NCI-H82 (cell line): ENCODE results near the gene KIF26B.
A peak's percentile ranks its signal among the peaks of the same experiment; 100 is the strongest.

Experiments
- DNase-seq: peaks from one replicate; lab custom pipeline; 2025; lab: John Stamatoyannopoulos, UW

KIF26B gene

DNA sequence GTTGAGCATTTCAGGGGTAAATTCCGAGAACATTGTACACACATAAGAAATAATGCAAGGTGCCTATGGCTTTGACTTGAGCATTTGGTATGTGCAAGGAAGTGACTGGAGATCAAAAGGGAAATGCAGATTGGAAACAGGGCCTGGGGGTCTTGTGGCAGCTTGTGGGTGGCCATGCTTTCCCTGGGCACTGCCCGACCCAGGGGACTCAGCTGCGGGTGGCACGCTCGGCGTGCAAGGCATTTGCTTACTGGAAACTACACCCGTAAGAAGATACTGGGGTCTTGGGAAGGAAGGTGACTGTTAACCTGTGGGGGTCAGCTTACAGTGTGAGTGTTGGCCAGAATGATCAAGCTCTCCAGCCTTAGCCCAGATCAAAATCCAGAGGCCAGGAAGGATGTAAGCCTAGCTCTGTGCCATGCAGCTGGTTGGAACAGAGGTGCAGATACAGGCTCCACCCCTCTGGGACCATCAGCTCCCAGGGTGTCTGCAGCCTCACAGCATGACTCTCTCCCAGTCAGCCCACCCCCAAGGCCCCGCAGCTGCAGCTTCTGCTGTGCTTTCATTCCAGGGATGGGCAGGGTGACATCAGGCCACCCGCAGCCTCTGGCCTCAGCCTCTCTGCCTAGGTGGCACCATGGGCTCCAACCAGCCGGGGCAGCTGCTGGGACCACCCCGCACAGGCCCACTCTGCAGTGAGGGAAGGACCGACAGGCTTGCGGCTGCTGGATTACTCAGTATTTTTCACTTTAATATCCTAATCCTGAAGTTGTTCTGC, 55.1 kb downstream of the KIF26B start:
- DNase-seq = peak; percentile 31

- DNase-seq = no peak
Observed at GRCh38 chr1:245211035-245211749, 56.4 kb downstream of the KIF26B start.

DNA sequence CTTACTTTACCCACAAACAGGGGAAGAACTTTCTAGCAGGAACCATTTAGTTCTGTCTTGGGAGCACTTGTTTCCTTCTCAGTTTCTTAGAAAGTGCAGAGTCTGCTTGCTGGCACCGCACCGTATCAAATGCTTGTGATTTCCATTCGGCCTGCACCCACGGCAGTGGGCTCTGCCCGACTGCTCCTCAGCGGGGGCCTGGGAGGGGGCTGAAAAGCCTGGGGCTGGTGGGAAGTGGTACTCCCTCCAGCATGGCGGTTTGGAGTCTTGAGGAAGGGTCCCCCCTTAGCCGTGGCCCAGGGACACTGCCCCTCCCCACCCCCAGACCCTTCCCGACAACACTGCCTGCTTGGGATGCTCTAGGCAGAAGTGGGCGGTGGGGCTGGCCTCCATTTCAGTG, 57.0 kb downstream of the KIF26B start:
- no peak for DNase-seq

DNA sequence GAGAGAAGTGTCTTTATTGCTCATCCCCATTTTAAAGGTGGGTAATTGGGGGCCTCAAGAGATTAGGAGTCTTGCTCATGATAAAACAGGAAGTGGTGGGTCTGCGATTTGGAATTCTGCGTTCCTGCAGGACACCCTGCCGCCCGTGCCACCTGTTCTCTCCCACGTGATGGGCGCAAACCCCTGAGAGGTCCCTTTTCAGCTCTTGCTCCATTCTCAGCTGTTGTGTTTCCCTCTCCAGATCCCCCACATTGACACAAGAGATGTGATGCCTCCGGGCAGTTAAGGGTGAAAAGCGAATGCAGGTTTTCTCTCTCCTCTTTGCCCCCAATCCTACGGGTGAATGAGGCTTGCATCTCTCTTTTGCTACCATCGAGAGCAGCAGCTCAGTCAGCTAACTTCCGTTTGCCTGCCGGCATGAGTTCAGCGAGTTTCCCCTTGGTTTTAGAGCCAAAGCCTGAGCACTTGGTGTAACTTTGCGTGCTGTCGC, 57.5 kb downstream of the KIF26B start:
- no peak for DNase-seq

- DNase-seq = no peak
Observed at GRCh38 chr1:245213066-245213831, 58.5 kb downstream of the KIF26B start.

DNA sequence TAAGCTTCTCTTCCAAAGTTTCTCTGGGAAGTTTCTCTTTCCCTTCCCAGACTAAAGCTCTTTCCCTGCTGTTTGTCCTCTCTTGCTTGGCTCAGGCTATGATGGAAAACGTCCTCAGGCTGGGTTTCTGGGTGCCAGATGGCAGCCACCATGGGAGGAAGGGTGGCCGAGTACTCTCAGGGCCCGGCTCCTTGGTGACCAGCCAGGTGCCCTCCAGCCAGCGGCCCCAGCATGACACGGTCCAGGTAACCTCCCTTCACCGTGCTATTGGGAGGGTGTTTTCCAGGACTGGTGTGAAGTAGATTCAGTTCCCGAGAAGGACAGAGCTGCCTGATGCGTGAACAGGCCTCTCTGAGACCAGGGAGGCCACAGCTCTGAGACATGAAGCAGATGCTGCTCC, 60.3 kb downstream of the KIF26B start:
- DNase-seq = no peak

GRCh38 chr1:245216366-245217115, 61.8 kb downstream of the KIF26B start:
- DNase-seq = no peak

- no peak for DNase-seq
Observed at GRCh38 chr1:245217853-245218608, 63.2 kb downstream of the KIF26B start.

DNA sequence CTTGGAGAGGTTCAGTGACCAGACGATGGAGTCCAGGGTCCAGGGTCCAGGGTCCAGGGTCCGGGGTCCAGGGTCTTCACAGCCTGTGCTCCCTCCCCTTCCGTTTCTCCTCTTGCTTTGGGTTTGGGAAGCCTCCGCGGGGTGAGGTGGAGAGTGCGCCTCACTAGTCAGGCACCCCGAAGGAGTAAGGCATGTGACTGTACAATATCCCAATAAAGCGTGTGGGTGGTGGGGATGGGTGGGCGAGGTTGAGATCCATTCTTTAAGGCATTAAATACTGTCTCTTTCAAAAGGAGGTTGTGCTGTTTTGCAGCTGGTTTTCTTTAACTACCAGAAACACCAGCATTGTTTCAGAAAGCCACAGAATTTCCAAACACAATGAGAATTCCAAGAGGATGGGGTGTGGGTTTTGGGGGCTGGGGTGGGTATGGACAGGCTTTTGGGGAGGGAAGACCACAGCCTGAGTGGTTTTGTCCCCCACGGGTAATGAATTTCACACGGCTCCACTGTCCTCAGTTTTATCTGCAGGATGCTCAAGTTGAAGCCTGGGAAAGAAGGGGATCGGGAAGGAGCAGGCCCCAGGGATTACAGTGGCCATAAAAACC, 65.7 kb downstream of the KIF26B start:
- DNase-seq = no peak

GRCh38 chr1:245221805-245222204, 67.0 kb downstream of the KIF26B start:
- DNase-seq = no peak

DNA sequence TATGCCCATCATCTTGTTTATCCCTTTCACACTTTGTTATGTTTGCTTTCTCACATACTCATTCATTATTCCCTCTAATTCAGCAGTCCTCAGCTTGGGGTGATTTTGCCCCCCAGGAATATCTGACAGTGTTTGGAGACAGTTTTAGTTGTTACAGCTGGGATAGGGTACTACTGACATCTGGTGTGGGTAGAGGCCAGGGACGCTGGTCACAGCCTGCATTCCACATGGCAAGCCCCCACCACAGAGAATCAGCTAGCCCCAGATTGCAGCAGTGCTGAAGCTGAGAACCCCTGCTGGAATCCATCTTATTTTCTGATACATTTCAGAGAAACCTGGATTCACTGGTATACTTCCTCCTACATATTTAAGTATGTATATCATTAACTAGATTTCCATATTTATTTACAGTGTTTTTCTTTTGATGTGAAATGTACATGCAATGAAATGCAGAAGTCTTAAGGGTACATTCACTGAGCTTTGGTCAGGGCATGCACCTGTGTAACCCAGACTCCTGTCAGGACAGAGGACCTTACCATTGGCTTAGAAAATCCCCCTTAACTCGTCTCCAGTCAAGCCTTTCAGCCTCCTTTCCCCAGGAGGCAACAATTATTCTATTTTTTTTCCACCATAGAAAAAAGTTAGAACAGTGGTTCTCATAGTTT, 68.3 kb downstream of the KIF26B start:
- no peak for DNase-seq

DNA sequence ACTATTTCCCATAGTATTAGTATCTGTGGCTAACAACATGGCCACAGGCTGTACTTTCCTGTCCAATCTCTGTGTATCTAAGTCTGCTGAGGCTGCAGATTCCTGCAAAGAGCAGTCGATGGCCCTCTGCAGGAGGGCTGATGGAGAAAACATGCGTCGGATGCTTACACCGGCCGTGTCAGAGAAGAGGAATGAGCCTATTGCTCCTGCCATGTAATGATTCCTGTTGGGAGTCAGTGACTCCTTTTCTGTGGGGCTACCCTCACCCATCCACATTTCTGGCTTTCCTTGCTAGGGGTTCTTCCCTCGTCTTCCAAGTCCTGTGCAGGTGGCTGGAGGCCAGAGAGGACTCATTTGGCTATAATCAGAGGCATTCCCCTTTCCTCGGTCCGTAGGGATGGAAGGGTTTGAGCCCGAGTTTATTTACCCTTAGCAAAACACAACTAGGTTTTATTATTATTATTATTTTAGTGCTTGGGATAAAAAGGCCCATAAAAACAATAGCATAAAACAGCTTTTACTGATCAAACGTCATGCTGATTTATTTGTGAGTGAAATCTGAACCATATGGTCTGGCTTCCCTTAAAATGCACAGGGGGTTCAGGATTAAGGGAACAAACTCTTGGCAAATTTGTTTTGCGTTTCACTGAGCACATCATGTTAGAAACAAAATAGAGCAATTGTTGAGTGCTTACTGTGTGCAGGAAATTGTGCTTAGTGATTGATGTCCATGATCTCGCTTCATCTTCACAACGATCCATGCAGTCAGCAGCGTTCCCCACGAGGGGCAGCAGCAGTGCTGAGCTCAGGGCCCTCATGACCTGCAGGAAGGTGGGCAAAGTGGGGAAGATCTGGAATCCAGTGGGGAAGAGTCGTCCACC, 70.8 kb downstream of the KIF26B start:
- DNase-seq = no peak

DNA sequence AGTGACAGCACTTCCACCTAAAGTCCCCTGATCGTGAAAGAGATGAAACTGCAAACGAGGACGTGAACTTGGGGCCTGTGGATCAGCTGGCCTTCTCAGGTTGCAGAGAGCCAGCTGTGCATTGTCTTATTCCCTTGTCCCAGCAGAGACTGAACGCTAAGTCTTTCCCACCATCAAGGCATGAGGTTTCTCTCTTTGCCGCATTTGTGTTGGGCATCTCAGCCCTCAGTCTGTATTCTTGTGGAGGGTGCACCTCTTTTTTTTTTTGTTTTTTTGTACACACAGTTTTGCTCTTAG, 71.4 kb downstream of the KIF26B start:
- peak; percentile 52 for DNase-seq

- DNase-seq = no peak
Observed at GRCh38 chr1:245229051-245229450, 74.3 kb downstream of the KIF26B start.

DNA sequence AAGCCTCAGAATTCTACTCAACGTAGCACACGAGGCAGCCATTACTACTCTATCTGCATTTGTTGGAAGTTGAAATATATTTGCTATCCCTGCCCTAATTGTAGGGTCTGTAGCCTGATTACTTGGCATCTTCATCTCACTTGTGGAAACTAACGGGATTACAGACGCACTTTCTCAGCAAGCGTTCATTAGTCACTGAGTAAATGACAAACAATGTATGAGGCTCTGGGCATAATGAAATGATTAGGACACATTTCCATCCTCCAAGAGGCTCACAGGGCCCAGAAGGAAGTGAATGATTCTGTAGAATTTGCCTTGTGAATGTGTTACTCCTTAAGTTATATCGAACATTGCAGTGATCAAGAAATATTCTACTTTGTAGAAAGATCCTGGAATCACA, 78.1 kb downstream of the KIF26B start:
- peak; percentile 56 for DNase-seq

DNA sequence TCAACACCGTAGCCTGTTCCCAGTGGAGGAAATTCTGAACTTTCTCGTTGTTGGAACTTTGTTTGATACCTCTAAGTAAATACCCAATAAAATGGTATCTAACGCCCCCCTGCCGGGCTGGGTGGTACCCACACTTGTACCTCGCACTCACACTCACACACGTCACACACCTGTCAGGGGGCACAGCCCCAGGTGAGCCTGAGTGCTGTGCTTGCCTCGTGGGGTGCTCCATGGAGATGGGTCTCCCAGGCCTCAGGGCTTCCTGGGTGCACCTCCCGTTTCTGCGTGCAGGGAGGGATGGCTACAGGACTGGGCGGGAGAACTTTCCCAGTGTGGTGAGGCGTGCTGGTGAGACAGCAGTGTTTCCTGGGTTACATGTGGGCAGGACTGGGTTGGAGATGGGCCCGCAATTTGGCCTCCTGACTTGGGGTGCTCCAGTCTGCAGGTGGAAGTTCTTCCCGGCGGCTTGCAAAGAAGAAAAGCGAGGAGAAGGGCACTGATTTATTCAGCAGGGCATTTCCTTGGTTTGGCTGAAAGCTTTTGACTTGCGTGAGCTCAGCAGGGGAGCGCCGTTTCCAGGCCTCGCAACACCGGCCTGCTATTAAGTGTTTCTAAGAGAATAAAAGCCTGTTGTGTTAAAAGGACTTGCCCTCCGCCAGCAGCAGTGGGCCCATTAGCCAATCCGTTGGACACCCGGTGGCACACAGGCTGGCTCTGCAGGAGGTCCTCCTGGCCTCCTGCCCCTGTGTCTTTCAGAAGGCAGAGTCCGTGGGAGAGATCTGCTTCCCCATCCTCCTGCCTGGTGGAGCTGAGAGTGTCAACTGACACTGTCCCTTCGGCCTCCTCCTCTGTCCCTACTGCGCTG, 79.7 kb downstream of the KIF26B start:
- DNase-seq = no peak

- no peak for DNase-seq
Observed at GRCh38 chr1:245235156-245235555, 80.4 kb downstream of the KIF26B start.

GRCh38 chr1:245240648-245241165, 85.9 kb downstream of the KIF26B start:
- DNase-seq = no peak
